ENCODE results near the gene ALOX5AP.

DNA sequence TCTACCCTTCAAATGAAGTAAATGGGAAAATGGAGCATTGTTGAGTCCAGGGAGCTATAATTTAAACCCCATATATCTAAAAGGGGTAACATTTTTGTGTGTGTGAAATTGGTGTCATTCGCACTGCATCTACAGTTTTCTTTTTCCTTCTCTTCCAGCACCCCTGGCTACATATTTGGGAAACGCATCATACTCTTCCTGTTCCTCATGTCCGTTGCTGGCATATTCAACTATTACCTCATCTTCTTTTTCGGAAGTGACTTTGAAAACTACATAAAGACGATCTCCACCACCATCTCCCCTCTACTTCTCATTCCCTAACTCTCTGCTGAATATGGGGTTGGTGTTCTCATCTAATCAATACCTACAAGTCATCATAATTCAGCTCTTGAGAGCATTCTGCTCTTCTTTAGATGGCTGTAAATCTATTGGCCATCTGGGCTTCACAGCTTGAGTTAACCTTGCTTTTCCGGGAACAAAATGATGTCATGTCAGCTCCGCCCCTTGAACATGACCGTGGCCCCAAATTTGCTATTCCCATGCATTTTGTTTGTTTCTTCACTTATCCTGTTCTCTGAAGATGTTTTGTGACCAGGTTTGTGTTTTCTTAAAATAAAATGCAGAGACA is 28.6 kb downstream of the ALOX5AP start:
- TF ChIP-seq, protein P1, sequence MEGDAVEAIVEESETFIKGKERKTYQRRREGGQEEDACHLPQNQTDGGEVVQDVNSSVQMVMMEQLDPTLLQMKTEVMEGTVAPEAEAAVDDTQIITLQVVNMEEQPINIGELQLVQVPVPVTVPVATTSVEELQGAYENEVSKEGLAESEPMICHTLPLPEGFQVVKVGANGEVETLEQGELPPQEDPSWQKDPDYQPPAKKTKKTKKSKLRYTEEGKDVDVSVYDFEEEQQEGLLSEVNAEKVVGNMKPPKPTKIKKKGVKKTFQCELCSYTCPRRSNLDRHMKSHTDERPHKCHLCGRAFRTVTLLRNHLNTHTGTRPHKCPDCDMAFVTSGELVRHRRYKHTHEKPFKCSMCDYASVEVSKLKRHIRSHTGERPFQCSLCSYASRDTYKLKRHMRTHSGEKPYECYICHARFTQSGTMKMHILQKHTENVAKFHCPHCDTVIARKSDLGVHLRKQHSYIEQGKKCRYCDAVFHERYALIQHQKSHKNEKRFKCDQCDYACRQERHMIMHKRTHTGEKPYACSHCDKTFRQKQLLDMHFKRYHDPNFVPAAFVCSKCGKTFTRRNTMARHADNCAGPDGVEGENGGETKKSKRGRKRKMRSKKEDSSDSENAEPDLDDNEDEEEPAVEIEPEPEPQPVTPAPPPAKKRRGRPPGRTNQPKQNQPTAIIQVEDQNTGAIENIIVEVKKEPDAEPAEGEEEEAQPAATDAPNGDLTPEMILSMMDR (conservative IDR thresholded peaks at IDR 0.05), result no peak
- no peak for TF ChIP-seq EZH2 (IDR thresholded peaks at IDR 0.05; ENCODE audit: low read depth)
